ENCODE results near the gene P4HA1.
"Not testable (repeated sequence)": the region's sequence is repeated elsewhere in the genome, so short reads cannot be mapped to it uniquely, and the experiment has no call there.

The P4HA1 gene

DNA sequence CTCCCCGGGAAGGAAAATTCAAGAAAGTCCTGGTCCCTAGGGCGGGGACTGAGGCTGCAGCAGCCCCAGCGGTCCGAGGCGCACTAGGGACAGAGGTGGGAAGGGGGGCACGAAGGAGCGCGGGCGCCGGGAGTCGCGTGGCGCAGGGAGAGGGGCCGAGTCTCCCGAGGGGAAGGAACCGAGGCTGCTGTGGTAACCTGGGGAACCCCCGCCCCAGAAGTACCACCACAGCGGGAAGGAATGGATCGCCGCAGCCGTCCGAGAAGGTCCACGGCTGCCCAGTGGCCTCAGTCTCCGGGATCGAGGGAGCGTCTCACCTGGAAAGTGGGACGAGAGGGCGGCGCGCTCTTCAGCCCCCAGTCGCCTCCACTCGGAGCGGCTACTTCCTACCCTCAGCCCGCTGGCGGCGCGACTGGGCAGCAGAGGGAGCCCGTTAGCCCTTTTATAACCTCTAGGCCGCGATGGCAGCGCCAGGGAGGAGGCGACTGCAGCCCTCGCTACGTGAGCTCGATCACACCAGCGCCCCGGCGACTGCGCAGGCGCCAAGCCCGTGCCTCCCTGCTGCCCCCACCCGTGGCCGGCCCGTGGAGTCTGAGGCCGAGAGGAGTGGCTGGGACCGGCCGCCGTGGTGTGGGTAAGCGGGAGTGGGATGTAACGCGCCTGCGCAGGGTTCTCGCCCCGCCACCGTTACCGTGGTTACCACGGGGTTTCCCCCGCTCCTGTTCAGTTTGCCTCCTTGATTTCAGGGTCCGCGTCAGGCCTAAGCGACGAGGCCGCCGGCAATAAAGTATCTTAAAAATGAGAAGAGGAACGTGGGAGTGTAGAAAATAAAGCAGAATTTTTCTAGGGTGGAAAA is at the start of gene P4HA1:
Gene P4HA1 (minus strand): TSS at position 418 of the 856 bp plus-strand sequence. CDS start 21,983 bp downstream, outside the sequence.
- DNase-seq, result peak; percentile 84

DNA sequence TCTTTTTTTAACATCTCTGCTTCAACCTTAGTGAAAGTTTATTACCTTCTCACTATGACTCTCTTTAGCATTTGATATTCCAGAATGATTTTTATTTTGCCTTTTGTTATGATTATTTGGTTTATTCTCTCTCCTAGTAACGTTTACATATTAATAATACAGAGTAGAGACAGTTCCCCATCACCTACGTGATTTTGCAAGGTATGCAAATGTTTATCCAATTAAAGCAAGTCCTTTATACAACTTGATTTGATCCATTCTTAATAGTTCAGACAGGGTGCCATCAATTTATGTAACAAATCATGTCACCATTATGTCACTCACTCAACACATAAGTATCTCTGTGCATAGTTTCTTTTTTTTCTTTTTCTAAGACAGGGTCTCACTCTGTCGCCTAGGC is 44.9 kb upstream of the P4HA1 start:
- no peak for DNase-seq

DNA sequence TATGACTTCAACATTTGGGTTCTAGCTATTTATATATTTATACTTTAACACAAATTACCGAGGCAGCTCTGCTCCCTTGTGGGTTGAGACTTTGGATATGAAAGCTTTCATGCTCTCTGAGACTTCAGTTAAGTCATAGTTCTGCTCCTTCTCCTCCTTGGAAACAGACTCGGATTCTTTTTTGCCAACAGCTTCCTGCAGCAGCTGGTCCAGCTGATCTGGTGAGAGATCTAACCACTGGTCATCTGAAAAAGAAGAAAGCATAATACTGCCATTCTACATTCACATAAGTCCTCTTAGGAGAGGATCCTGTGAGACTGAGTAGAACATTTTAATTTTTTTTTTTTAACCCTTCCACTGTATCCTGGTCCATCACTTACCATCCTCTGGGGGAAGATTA is 42.6 kb upstream of the P4HA1 start:
- DNase-seq, result no peak

DNA sequence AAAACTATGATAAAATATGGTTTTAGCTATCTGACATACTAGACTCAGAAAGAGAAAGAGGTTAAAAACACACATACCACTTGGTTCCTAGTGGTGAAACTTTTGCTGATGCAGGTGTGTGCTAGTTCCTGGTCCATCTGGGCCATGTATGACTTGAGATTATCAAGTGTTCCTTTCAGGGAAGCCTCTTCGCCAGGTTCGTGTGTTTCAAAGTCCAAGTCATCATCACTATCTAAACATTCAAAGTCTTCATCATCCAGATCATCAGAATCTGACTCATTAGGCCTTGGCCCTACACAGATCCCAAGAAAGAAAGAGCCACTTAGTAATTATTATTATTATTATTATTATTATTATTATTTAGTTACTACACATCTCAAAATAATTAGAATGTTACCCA is 40.0 kb upstream of the P4HA1 start:
- DNase-seq, result no peak

DNA sequence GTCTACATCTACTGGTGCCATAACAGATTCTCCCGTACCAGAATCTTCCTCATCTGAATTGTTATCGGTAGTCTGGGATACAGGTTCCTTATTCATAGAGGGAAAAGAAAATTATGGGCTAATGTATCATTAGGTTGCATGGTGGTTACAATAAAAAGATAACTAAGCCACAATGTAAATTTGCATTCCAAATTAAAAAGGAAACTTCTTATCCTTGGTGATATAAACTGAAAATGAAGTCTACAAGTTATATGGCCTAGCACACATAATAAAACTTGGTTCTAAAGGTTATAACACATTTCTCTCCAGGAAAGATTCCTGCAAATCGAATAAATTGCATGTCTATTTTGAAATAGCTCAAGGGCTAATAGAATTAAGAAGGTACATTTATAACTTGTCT is 38.1 kb upstream of the P4HA1 start:
- DNase-seq, result no peak

DNA sequence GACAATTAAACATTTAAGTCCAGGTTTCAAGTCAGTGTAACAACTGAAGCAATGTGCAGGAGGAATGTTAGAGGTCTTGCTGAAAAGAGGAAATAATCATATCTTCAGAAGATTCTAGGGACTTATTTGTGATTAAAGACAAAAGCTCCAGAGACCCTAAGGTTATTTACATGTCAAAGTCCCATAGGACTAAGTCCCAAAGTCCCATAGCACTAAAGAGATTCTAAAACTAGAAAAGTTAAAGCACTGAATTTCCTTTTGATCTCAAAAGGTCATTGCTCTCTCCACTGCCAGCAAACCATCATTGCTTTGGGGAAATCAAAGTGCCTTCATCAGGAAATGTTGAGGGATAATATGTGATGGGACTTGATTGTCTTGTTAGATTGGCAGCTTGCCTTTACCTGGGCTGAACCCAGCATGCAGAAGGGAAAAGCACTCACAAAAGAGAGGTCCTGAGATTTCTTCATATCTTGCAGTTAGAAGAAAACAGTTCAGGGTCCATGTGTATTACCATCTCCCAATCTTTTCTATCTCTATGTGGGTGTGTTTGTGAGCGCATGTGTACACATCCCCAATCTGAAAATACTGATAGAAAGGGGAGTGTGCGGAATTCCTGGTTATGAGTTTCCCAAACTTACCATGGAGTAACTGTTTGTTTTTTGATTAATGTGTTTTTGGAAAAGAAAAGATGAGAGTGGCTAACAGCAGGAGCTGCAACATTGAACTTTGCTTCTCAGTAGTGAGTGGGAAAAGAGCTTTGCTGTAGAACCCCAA is 35.4 kb upstream of the P4HA1 start:
- DNase-seq, result no peak

DNA sequence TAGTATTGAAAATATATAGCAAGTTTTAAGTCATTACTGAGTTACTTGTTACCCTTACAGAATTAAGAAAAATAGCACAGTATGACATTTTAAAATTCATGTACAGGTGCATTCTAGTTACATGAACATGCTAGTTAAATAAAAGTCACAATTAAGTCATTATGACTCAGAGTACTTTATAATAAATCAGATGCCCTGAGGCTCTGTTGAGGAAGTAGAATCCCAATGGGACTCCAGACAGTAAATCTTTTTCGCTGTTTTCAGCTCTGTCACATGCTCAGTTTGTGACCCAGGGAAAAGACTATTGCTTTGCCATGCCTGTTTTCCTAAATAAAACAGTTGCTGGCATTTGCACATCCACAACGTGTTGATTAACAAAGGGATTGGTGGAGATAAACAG is 34.6 kb upstream of the P4HA1 start:
- no peak for DNase-seq

DNA sequence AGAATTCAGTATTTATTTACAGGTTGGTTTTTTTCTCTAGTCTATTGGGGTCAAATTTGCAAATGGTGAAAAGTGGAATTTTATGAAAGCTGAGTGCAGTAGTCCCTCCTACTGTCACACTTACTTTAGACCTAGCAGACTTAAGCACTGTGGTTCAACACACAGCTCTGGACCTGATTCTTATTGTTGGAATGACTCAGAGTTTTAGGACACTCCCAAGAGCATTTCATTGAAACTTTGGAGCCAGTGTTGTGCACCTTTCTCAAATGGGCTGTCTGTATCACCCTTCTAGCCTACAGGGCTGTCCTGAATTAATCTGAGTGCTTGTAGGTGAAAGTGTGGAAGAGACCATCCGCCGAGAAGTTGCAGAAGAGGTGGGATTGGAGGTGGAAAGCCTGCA is 29.7 kb upstream of the P4HA1 start:
- DNase-seq, result no peak

DNA sequence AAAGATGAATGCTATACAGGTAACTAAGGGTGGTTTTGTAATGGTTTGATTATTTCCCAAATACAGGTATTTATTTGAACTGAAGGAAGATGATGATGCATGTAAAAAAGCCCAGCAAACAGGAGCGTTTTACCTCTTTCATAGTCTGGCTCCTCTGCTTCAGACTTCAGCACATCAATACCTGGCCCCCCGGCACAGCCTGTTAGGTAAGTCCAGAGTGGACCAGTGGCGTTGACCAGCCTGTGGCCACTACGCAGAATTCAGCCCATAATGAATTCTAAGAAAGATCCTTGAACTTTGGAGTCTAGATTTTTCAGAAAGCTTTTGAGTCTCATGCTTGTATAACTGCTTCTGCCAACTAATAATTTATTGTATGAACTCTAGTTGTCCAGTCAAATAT is 23.3 kb upstream of the P4HA1 start:
- no peak for DNase-seq

DNA sequence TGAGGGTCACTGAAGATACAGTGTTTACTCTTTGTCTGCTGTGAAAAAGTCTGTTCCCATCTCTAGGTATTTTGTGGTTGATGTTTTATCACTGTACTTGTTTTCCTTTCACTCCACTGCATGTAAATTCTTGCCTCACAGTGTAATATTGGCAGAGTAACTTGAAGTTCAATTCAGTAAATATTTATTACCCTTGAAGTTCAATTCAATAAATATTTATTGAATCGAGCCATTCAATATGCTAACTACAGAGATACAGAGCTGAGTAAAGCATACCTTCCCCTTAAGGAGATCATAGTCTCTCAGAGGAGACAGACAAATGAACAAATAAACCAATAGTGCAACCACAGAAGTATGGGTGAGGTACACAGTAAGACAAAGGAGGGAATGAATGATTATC is 22.8 kb upstream of the P4HA1 start:
- no peak for DNase-seq

DNA sequence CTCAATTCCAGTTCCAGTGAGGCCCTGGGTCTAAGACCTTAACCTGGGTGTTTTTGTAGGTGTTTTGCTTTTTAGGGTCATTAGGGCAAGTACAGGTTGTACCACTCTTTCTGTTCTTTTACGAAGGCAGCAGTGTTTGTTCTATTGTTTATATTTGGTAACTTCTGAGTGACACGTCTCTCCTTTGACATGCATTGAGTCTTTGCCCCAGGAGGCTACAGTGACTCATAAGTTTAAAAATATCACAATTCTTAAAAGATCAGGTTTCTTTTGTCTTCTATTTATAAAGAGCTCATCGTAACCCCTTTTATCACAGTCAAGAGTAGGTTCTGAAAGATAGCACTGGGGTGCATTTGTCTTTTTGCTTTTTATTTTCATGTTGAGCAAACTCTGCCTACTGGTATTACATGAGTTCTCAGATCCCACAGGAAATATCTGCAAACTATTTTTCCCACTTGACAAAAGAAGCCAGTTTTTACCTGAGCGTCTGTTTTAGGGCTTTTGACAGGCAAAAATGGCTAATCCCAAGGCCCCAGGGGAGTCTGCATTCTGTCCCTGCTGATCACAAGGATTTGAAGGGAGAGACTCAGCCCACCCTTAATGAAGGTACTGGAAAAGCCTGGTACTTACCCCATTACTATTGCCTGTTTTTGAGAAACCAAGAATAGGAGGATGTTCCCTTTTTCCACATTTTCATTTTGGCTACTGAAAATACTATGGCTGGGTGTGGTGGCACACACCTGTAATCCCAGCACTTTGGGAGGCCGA is 21.5 kb upstream of the P4HA1 start:
- DNase-seq, result no peak

DNA sequence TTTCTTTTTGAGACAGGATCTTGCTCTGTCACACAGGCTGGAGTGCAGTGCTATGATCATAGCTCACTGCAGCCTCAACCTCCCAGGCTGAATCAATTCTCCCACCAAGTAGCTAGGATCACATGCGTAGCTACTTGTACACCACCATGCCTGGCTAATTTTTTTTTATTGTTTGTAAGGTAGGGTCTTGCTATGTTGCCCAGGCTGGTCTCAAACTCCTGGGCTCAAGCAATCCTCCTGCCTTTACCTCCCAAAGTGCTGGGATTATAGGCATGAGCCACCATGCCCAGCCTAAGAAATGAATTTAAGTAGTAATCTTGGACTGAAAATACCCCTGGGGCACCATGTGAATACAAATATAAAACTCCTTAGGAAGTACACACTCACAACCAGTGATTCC is 19.4 kb upstream of the P4HA1 start:
- no peak for DNase-seq

DNA sequence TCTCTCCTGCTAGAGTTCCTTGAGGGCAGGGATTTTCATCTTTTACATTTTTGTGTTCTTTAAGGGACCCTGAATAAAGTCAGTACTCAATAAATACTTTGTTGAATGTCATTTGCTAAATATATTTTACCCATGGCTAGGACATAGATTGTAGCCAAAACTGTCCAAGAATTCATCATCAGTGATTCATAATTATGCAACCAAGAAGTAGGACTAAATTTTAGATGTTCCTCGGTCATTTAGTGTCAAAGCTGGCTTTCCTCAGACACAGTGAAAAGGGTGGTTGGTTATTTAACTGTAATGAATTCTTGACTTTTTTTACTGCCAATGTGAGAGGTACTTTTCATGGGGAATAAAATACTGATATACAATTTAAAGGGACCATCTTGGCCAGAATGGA is 16.9 kb upstream of the P4HA1 start:
- no peak for DNase-seq

DNA sequence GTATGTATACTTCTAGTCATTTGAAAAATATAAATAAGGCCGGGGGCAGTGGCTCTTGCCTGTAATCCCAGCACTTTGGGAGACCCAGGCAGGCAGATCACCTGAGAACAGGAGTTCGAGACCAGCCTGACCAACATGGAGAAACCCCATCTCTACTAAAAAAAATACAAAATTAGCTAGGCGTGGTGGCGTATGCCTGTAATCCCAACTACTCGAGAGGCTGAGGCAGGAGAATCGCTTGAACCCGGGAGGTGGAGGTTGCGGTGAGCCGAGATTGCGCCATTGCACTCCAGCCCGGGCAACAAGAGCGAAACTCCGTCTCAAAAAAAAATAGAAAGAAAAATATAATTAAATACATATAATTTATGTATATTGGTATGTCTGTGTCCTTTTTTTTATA is 15.4 kb upstream of the P4HA1 start:
- not testable (repeated sequence) for DNase-seq

DNA sequence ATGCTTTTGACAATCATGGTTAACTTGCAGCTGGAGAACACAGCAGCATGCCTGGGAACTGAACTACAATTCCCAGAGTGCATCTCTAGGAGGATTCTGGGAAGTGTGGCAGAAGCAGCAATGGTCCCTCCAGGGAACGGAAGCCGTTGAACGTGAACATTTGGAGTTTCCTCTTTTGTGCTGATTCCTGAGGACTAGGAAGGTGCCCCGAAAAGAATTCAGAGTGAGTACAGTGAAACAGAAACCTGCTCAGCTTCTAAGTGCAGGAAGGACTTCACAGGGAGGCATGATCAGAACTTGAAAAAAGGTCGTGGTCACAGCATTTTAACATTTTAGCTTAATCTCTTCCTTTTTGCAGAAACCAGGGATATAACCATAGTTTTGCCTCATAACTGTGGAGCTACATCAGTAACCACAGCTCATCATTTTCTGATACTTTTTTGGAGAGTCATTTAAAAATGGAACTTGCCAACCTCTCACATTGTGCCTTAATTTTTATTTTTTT is 13.7 kb upstream of the P4HA1 start, which contains the start of gene NUDT13:
Gene NUDT13 (plus strand): TSS at position 111 of the 505 bp plus-strand sequence. CDS start 3,911 bp downstream, outside the sequence.
- DNase-seq, result no peak

DNA sequence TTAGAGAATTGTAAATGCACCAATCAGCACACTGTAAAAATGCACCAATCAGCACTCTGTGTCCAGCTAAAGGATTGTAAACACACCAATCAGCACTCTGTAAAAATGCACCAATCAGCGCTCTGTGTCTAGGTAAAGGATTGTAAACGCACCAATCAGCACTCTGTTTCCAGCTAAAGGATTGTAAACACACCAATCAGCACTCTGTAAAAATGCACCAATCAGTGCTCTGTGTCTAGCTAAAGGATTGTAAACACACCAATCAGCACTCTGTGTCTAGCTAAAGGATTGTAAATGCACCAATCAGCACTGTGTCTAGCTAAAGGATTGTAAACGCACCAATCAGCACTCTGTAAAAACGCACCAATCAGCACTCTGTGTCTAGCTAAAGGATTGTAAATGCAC is 12.6 kb upstream of the P4HA1 start:
- DNase-seq, result not testable (repeated sequence)

DNA sequence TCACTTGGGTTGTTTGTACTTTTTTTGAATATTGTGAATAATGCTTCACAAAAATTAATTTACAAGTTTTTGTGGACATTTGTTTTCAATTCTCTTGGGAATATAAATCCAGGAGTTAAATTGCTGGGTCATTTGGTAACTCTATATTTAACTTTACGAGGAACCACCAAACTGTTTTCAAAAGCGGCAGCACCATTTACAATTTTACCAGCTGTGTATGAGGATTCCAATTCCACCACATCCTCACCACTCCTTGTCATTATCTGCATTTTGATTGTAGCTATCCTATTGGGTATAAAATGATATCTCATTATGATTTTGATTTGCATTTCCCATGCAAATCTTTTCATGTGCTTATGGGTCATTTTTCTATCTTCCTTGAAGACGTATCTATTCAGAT is 9.6 kb upstream of the P4HA1 start:
- DNase-seq, result no peak

DNA sequence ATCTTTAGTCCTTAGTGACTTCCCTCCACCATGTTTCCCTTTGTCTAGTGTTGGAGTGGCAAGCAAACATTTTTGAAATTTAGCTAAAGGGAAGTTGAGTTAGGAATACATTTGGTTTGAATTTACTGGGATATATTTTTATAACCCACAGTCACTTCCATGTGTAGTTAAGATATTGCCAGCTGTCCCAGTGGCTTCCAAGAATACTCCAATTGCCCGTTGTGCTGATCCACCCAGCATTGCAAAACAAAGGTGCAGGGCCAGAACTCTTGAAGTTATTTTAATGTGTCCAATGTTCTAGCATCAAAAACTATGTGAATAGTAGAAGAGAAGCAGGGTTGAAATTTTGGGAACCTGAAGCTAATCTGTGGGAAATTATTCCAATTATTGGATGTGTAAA is 2.5 kb upstream of the P4HA1 start:
- no peak for DNase-seq

DNA sequence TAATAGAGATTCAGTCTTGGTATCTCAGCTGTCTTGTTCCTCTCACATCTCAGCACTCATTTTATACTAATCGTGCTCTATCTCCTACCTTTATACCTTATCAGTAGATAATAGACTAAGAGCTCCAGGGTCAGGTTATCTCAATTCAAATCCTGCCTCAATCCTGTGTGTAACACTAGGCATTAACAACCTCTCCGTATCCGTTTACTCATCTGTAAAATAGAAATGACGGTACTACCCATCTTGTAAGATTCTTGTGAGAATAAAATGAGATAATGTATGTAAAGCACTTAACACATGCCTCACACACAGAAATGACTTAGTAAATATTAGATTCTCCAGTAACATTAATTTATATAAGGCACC is 622 bp upstream of the P4HA1 start:
- DNase-seq, result no peak

DNA sequence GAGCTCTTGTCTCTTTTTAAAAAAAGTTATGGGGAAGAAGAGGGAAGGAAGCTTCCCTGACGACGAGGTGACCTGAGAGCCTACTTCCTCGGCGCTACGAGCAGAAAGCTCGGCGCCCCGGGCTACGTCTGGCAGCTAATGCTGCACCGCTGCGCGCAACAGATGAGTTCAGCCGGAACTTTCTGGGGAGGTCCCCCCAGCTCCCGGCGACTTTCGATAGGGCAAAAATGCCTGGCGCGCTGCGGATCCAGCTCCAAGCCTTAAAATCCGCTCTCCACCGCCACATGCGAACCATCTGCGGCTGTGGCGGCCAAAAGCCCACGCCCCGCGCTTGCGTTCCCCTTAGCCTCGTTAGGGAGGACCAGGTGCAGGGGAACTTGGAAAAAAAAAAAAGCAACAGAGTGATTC is 621 bp downstream of the P4HA1 start:
- DNase-seq, result no peak

DNA sequence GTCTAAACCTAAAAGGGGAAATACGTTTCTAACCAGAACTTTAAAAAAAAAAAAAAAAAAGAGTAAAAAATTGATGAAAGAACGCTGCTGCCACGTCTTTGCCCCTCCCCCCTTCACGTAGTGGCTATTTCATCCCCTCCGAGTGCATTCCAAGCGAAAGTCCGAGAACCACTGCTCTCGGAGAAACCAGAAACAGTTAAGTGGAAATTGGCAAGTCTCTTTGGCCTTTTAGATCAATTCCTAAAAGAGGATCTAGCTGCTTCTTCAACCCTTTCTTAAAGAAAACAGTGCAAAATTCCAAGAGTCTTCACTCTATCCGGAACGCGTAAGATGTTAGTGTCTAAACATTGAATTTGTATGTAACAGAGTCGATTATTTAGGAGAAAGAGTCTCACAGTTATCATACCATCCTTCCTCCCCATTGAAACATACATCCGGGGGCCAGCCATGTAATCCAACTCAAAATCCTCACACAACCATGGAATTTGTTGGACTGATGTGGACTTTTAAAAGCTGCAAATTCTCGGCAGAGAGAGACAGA is 1.1 kb downstream of the P4HA1 start:
- peak; percentile 24 for DNase-seq

DNA sequence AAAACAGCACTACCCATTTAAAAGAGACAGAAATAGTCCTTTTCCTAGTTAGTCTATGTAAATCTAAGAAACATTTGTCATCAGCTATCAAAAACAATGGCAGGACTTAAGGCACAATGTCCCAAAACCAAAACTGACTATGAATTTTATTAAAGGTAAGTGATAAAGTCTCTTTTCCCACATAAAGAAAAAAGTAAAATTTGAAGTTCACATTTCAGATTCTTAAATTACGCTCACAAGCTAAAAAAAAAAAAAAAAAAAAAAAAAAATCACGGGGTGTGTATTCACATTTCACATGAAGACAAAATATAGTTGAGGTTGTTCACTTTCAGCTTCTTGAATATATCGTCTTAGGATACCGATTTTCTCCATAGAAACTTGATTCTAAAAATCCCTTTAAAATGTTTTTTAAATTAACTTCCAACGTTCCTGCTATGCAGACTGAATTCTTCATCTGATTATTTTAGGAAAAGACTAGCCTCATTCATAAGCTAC is 1.6 kb downstream of the P4HA1 start:
- no peak for DNase-seq
